GM18519 (cell line): ENCODE measurements around the gene LAGE3.
"Not testable (repeated sequence)": the region's sequence is repeated elsewhere in the genome, so short reads cannot be mapped to it uniquely, and the experiment has no call there.

Source experiments
- ATAC-seq: cut with Tn5 transposase; IDR thresholded peaks from one replicate; pipeline ENCODE4 v1.9.1; 2021; ENCODE audit warnings: mild to moderate bottlenecking, moderate library complexity; ENCODE audit not compliant: unreplicated experiment, low FRiP score

Gene LAGE3

DNA sequence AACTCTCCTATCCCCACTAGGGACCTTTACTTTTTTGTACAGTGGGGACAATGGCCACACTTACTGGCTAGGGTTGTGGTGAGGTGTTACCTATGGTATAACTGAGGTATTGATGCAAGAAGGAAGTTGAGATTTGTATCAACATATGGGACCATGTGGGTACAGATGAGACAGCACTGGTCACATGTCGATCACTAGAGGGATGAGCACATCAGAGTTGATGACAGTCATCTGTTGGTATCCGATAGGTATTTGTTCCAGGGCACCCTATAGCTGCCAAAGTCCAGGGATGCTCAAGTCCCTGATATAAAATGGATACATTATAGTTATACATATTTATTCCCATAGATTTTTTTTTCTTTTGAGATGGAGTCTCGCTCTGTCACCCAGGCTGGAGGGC is 23.9 kb upstream of the LAGE3 start:
- no peak for ATAC-seq

GRCh38 chrX:154502098-154502497 is 23.0 kb upstream of the LAGE3 start:
- ATAC-seq = no peak

- ATAC-seq = not testable (repeated sequence)
Measured at GRCh38 chrX:154501423-154501822, 22.3 kb upstream of the LAGE3 start.

DNA sequence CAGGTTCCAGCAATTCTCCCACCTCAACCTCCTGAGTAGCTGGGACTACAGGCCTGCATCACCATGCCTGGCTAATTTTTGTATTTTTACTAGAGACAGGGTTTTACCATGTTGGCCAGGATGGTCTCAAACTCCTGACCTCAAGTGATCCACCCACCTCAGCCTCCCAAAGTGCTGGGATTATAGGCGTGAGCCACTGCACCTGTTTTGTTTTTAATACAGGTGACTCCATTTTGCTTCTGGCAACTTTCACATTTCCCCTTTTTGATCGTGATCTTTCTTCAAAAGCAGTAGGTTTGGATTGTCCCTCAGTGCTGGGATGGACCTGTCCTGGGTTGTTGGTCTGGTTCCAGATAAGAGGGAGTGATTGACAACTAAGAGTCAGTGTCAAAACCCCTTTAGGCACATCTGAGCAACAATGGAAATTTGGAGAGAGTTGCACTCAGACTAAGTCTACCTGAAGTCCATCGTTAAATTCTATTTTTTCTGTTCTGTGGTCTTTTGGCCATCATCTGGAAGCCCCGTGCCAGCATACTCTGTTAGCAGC is 17.6 kb upstream of the LAGE3 start:
- ATAC-seq = not testable (repeated sequence)

GRCh38 chrX:154495472-154495922 is 16.4 kb upstream of the LAGE3 start:
- ATAC-seq = no peak

- no peak for ATAC-seq
Measured at GRCh38 chrX:154494715-154495114, 15.6 kb upstream of the LAGE3 start.

DNA sequence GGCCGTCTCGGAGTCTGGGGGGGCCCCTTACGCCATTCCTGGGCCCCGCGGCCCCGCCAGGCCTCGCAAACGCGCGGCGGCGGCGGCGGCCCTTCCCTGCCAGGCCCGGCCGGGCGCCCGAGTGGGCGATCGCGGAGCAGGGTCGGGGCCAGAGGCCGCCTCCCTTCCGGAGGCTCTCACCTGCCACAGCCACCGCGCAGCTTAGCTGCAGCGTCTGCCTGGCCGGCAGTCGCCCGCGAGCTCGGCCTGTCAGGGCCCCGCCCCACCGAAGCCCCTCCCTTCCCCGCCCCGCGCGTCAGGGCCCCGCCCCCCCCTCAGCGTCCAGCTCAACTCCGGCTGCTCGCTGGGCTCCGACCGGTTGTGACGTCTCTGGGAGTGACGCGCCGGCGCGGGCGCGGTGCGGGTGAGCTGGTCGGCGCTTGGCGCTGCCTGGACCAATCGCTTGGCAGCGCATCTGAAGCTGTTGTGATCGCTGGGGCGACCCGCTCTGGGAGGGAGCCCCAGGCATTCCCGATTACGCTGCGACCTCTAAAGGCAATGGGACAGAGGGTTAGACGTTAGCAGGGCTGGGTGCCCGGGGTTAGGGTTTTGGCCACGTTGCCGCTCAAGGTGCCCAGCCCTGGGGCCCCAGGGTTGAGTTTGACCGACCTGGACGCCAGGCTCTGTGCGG is 11.5 kb upstream of the LAGE3 start, which contains the start of gene SLC10A3:
SLC10A3 (minus strand) TSS at position 216 of the 670 bp plus-strand sequence. CDS start 1,689 bp downstream, outside the sequence.
- ATAC-seq = peak; percentile 74

- ATAC-seq = no peak
Measured at GRCh38 chrX:154490021-154490413, 10.9 kb upstream of the LAGE3 start.

DNA sequence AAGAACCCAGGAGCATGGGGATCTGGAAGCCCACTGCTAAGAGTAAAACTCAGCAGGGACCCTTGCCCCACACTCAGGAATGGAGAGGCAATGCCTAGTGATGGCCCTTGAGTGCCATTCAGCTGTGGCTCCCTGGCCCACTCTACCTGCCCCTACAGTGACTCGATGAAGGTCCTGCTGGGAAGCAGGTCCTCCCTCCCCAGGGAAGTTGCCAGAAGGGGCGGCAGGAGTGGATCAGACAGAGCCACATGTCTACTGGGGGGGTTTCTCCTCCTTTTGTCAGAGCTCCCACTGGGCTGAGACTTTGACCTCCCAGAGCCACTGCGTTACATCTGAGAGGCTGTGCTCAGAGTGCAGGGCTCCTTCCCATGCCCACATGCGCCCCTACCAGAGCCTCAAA is 10.1 kb upstream of the LAGE3 start:
- ATAC-seq = no peak

GRCh38 chrX:154488336-154489075 is 9.4 kb upstream of the LAGE3 start:
- no peak for ATAC-seq

DNA sequence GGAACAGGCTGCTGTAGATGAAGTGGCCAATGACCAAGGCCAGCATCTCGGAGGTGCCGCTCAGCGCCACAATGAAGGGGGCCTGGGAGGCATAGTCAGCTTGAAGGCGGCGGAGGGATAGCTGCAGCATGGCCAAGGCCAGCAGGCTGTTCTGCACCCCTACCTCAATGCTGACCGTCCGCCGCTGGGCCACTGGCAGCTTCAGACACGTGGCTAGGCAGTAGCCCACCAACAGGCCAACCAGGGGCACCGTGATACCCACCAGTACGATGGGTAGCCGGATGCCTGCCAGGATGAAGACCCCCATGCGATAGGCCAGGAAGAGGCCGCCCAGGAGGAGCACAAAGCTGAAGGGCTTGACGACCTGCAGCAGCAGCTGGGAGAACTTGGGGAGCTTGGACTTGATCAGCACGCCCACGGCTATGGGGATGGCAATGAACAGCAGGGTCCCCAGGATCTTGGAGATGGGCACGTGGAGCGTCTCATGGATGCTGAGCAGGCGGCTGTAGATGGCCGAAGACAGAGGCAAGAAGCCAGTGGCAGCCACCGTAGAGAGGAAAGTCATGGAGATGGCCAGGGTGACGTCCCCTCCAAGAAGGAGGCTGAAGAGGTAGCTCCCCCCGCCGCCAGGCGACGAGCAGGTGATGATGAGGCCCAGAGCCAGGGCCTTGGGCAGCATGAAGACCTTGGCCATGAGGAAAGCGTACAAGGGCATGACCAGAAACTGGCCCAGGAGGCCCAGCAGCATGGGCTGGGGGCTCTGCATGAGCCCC is 8.6 kb upstream of the LAGE3 start:
- no peak for ATAC-seq

DNA sequence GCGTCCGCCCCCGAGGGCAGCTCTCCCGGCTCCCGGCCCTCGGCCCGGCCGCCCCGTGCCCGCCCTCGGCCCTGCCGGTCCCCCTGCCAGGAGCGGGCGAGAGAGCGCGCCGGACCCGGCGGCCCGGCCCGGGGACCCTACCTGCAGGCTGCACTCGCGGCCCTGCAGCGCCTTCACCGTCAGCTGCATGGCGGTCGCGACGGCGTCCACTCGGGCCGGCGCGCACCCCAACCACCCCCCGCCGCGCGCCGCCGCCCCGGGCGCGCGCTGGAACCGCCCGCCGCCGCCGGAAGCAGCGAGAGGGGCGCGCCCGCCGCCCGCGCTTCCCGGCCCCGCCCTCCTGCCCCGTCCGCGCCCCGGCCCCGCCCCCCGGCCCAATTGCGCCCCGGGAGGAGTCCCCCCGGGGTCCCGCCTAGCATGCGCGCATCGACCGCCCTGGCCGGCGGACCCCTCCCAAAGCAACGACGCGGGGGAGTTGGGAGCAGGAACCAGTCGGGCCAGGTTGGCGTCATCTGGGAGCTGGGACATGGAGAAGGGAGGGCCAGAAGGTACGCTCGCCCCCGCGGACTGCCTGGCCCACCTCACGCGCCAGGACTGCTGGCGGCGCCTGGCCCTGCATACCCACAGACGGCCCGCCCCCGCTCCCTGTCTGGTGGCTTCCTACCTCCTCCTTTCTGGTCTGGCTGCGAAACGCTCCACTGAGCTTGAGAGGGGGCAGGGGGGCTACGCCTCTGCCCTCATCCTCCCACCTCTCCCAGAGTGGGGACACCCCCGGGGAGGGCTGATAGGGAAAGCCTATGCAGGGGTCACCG is 7.5 kb upstream of the LAGE3 start, which contains the start of gene UBL4A:
UBL4A (minus strand) TSS at position 220 of the 812 bp plus-strand sequence; CDS start at position 189, 31 bp downstream.
- no peak for ATAC-seq

GRCh38 chrX:154486052-154486395 is 6.9 kb upstream of the LAGE3 start:
- ATAC-seq = no peak

DNA sequence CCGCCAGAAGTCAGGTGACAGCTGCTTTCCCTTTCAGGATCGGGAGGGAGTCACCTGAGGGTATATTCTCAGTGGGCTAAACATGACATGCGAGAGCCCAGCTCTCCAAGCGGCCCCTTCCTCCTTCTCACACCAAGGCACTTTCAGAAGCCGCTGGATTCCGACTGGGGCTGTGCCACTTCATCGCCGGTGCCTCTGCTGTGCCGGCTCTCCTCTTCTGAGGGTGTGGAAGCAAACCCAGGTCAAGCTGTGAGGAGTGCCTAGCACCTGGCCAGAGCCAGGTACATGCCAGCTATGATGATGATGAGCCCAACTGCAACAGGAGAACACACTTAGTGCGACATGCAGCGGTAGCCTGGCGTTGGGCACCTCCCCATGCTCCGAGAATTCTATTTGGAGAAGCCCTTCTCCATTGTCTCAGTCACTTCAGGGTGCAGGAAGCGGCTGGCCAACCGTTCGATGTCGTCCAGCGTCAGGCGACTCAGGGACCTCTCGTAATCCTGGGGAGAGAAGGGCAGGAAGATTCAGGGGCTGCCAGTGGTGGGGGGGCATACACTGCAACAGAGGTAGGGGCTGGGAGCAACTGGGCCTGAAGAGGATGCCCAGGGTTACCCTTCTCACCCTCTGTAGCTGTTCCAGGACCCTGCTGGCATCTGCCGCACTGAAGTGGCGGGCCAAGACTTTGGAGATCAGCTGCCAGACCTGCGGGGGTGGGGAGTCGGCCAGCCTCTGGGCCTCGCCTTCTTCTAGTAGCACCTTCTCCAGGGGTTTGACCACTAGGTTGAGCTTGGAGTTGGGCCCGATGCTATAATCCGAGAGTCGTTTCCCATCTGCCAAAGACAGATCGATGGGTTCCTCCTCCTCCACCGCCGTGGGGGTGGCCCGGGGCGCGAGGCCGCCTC is 6.3 kb upstream of the LAGE3 start:
- ATAC-seq = no peak

- no peak for ATAC-seq
Measured at GRCh38 chrX:154484255-154485149, 5.4 kb upstream of the LAGE3 start.

DNA sequence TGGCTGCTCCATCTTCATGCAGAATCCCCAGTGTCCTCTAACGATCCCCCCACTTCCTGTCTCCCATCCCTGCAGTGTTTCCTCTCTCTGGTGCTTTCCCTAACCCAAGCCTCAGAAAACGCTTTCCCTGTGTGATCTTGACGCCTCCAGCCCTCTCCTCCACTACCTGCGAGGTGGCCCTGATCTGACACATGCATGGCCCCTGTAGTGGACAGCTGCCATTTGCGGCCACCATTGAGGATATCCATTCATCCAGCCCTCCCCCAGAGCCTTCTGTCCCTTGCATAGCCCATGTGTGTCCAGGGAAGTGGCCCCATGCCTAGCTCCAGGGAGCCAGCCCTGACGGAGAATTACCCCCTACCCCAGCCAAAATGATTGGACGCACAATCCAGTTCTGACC is 4.2 kb upstream of the LAGE3 start:
- no peak for ATAC-seq

GRCh38 chrX:154482786-154483185 is 3.7 kb upstream of the LAGE3 start:
- no peak for ATAC-seq
